Duodenal mucosa (tissue), 2 donors: ENCODE measurements around the gene SRRM1.
"Not testable (repeated sequence)": the region's sequence is repeated elsewhere in the genome, so short reads cannot be mapped to it uniquely, and the experiment has no call there.

ENCODE experiments used
- H3K27ac ChIP-seq: one replicate; pipeline ENCODE4 v1.7.0; 2013; ENCODE audit warnings: low read depth, low read length
- H3K27me3 ChIP-seq, 2 donors: one replicate each; pipeline ENCODE4 v1.7.0; 2013; ENCODE audit warnings: low read length in 2 of 2, control low read depth in 1 of 2; ENCODE audit not compliant: insufficient read depth in 2 of 2, control insufficient read depth in 1 of 2
- H3K36me3 ChIP-seq, 2 donors: one replicate each; pipeline ENCODE4 v1.7.0; 2013; ENCODE audit warnings: low read length in 2 of 2, control low read depth in 1 of 2; ENCODE audit not compliant: insufficient read depth in 2 of 2, control insufficient read depth in 1 of 2
- H3K4me1 ChIP-seq, 2 donors: one replicate each; pipeline ENCODE4 v1.7.0; 2013; ENCODE audit warnings: low read length in 2 of 2, control low read depth in 1 of 2; ENCODE audit not compliant: insufficient read depth in 2 of 2, control insufficient read depth in 1 of 2
- H3K4me3 ChIP-seq, 2 donors: one replicate each; pipeline ENCODE4 v1.7.0; 2013; ENCODE audit warnings: low read length in 2 of 2, low read depth in 1 of 2
- H3K9ac ChIP-seq, 2 donors: one replicate each; pipeline ENCODE4 v1.7.0; 2013; ENCODE audit warnings: low read length in 2 of 2, low read depth in 1 of 2
- H3K9me3 ChIP-seq, 2 donors: one replicate each; pipeline ENCODE4 v1.7.0; 2013; ENCODE audit warnings: low read length in 2 of 2, control low read depth in 1 of 2; ENCODE audit not compliant: control insufficient read depth in 1 of 2

The SRRM1 gene

GRCh38 chr1:24699628-24700027 lies 56.5 kb downstream of the SRRM1 start:
- no peak overlapping the region for H3K27ac ChIP-seq
- H3K4me1 ChIP-seq, result peaks cover 0 to 1% of the 10 kb centered on the region in 2 donors
- H3K27me3 ChIP-seq, result no peaks in the 10 kb centered on the region
- H3K9ac ChIP-seq, result no peak overlapping the region
- no peaks in the 10 kb centered on the region for H3K36me3 ChIP-seq
- no peaks in the 10 kb centered on the region for H3K9me3 ChIP-seq
- no peak overlapping the region for H3K4me3 ChIP-seq

- Histone ChIP-seq H3K4me3 (no peak overlapping the region), H3K9ac (no peak overlapping the region), H3K4me1 (peaks cover 3 to 6% of the 10 kb centered on the region in 2 donors), H3K9me3 (no peaks in the 10 kb centered on the region), H3K27ac (no peak overlapping the region), H3K36me3 (no peaks in the 10 kb centered on the region), H3K27me3 (no peaks in the 10 kb centered on the region)
Measured at GRCh38 chr1:24702511-24703293, 59.6 kb downstream of the SRRM1 start.

GRCh38 chr1:24704411-24705259 lies 61.5 kb downstream of the SRRM1 start:
- H3K4me1 ChIP-seq, result peaks cover 3 to 6% of the 10 kb centered on the region in 2 donors
- H3K27ac ChIP-seq, result no peak overlapping the region
- no peak overlapping the region for H3K9ac ChIP-seq
- H3K4me3 ChIP-seq, result peak overlapping the region in 1 of 2 donors; percentile 72
- no peaks in the 10 kb centered on the region for H3K27me3 ChIP-seq
- H3K36me3 ChIP-seq, result no peaks in the 10 kb centered on the region
- no peaks in the 10 kb centered on the region for H3K9me3 ChIP-seq

- Histone ChIP-seq H3K9me3 (no peaks in the 10 kb centered on the region), H3K27ac (no peak overlapping the region), H3K4me3 (peak overlapping the region; percentile 72 to 73), H3K4me1 (peaks cover 3 to 6% of the 10 kb centered on the region in 2 donors), H3K36me3 (no peaks in the 10 kb centered on the region), H3K9ac (peak overlapping the region; percentile 25 to 29), H3K27me3 (no peaks in the 10 kb centered on the region)
Measured at GRCh38 chr1:24705260-24706073, 62.4 kb downstream of the SRRM1 start.

- peak overlapping the region; percentile 72 to 73 for H3K4me3 ChIP-seq
- H3K36me3 ChIP-seq, H3K9me3 ChIP-seq, H3K4me1 ChIP-seq, H3K27me3 ChIP-seq, H3K27ac ChIP-seq: not testable (repeated sequence)
- peak overlapping the region in 1 of 2 donors; percentile 29 for H3K9ac ChIP-seq
Measured at GRCh38 chr1:24706074-24706389, 62.9 kb downstream of the SRRM1 start.

GRCh38 chr1:24707687-24708086 lies 64.6 kb downstream of the SRRM1 start:
- Histone ChIP-seq H3K27me3 (no peaks in the 10 kb centered on the region), H3K9ac (no peak overlapping the region), H3K4me1 (peaks cover 3 to 6% of the 10 kb centered on the region in 2 donors), H3K4me3 (no peak overlapping the region), H3K27ac (no peak overlapping the region), H3K9me3 (no peaks in the 10 kb centered on the region), H3K36me3 (no peaks in the 10 kb centered on the region)

- no peak overlapping the region for H3K27ac ChIP-seq
- no peak overlapping the region for H3K9ac ChIP-seq
- H3K4me3 ChIP-seq, result no peak overlapping the region
- no peaks in the 10 kb centered on the region for H3K36me3 ChIP-seq
- peaks cover 3 to 6% of the 10 kb centered on the region in 2 donors for H3K4me1 ChIP-seq
- H3K9me3 ChIP-seq, result no peaks in the 10 kb centered on the region
- H3K27me3 ChIP-seq, result no peaks in the 10 kb centered on the region
Measured at GRCh38 chr1:24708938-24709337, 65.8 kb downstream of the SRRM1 start.

GRCh38 chr1:24709791-24710441 lies 66.8 kb downstream of the SRRM1 start:
- H3K27ac ChIP-seq, result no peak overlapping the region
- H3K4me1 ChIP-seq, result peaks cover 3 to 6% of the 10 kb centered on the region in 2 donors
- H3K36me3 ChIP-seq, result no peaks in the 10 kb centered on the region
- no peaks in the 10 kb centered on the region for H3K9me3 ChIP-seq
- no peak overlapping the region for H3K9ac ChIP-seq
- H3K27me3 ChIP-seq, result no peaks in the 10 kb centered on the region
- no peak overlapping the region for H3K4me3 ChIP-seq

GRCh38 chr1:24711329-24711728 lies 68.2 kb downstream of the SRRM1 start:
- Histone ChIP-seq H3K4me1 (no peaks in the 10 kb centered on the region), H3K27me3 (no peaks in the 10 kb centered on the region), H3K36me3 (no peaks in the 10 kb centered on the region), H3K9ac (no peak overlapping the region), H3K4me3 (no peak overlapping the region), H3K9me3 (no peaks in the 10 kb centered on the region), H3K27ac (no peak overlapping the region)
